GM12801 (cell line): Measurements from ENCODE around the gene YTHDF2.

Experiments used
- TF ChIP-seq, protein P1 (sequence below): IDR thresholded peaks from one replicate; pipeline ENCODE4 v1.5.1; 2011; ENCODE audit warnings: control low read depth; ENCODE audit not compliant: insufficient read length; ENCODE audit errors: extremely low read depth

Gene YTHDF2

DNA sequence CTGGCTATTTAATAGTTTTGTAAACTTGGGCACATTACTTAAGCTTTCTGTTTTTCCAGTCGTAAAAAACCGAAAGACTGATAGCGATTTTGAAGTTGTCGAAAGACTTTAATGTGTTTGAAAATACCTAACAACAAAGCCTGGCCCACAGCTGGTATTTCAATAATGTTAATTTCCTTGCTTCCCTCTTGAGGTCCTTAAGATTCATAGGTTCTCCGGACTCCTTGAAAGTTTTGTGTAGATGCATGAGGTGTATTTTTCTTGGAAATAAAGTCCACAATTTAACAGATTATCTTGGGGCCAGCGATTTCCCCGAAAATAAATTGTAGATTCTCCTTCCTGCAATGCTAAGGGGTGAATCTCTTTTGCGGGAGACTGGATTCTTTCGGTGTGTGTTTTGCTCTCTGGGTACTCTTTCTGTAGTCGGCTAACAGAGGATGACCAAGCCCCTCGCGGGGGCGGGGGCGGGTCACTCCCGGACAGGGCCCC is 735 bp upstream of the YTHDF2 start:
- TF ChIP-seq, protein P1, sequence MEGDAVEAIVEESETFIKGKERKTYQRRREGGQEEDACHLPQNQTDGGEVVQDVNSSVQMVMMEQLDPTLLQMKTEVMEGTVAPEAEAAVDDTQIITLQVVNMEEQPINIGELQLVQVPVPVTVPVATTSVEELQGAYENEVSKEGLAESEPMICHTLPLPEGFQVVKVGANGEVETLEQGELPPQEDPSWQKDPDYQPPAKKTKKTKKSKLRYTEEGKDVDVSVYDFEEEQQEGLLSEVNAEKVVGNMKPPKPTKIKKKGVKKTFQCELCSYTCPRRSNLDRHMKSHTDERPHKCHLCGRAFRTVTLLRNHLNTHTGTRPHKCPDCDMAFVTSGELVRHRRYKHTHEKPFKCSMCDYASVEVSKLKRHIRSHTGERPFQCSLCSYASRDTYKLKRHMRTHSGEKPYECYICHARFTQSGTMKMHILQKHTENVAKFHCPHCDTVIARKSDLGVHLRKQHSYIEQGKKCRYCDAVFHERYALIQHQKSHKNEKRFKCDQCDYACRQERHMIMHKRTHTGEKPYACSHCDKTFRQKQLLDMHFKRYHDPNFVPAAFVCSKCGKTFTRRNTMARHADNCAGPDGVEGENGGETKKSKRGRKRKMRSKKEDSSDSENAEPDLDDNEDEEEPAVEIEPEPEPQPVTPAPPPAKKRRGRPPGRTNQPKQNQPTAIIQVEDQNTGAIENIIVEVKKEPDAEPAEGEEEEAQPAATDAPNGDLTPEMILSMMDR = no peak

DNA sequence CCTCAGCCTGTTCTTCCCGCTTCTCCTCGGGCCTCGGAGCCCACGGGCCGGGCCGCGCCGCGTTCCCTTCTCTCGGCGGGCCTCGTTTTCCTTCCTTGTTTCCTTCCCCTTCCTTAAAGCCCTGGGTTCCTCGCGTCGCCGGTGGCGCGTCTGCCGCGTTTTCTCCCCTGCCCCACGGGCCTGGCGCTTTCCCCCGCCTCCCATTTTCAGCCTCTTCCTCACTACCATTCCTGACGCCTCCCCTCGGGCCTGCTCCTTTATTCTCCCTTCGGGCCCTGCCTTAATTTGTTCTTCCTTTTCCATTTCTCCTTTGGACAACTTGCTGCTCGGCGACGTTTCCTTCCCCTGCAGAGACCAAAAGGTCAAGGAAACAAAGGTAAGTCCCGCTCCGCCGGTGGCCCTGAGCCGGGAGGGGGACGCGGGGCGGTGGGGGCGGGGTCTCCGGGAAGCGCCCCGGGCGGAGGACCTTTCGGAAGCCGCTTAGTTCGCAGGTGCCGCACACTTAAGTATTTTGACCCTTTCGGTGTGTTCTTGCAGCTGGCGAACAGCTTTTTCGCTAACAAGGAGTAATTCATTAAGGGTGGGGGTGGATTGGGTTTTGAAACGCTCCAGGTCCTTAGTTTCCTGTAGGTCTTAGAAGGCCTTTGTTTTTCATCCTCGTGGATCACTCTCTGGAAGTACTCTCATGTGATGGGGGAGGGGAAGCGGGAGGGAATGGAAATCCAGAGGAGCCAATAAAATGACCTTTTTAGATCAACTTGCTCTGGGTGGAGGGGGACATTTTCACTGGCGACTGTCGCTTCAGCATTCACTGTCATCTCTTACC is 780 bp downstream of the YTHDF2 start:
- TF ChIP-seq, protein P1 = no peak

DNA sequence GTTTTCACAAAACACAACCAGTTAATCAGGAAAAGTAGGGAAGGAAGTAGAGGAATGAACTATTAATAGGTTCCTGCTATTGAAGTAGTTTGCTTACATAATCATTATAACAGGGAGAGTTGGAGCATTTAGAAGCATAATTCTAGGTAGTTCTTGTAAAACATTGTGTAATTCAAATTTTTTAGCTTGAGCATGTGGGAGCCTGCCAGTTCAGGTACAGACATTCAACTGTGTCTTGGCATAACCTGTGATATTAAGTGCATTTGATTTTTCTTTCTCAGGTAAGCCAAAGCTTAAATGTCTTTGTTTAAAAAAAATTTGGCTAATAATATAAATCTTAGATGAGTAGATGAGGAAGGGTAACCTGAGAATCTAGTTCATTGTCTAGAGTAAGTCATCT is 3.4 kb downstream of the YTHDF2 start:
- TF ChIP-seq, protein P1 = no peak

DNA sequence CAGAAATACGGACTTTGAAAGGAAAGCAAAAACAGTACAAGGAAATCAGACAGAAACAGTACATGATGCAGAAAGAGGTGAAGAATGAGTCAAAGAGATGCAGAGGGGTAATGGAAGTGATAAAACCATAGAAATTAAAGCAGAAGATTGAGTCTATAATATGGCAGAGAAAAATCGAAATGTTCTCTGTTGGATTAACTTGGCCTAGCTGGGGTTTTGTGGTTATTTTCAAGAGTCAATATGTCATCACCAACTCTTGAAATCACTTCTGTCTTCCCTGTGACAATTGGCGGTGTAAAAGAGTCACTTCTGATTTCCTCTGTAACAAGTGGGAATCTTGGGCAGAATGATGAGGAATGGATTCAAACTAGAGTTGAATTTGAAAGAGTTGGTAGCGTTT is 7.4 kb downstream of the YTHDF2 start:
- TF ChIP-seq, protein P1 = no peak

DNA sequence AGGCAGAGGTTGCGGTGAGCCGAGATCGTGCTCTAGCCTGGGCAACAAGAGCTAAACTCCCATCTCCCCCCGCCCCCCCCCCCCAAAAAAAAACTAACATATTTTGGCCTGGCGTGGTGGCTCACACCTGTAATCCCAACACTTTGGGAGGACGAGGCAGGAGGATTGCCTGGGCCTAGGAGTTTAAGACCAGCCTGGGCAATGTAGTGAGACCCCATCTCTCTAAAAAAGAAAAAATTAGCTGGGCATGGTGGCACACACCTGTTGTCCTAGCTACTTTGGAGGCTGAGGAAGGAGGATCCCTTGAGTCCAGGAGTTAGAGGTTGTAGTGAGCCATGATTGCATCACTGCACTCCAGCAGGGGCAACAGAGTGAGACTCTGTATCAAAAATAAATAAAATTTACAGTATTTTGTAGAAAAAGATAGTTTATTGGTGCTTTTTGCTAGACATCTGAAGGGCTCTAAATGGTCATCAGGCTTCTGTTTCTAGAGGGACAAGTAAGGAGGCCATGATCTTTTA is 9.0 kb downstream of the YTHDF2 start:
- TF ChIP-seq, protein P1 = no peak

DNA sequence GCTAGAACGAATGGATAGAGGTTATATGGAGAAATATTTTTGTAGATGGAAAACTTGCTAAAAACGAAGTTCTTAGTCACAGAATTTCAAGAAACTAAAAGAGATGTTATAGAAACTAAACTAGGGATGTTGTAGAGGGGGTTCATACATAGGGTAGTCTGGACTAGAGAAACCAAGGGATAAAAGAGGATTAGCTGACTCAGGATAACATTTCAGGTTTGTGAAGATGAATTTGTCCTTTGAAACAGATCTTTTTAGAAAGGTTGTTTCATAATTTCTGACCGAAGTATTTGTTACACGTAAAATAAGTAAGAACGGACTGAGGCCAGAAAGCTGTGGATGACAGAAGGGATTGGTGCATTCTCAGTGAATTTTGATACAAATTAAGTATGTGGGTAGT is 13.6 kb downstream of the YTHDF2 start:
- TF ChIP-seq, protein P1 = no peak

DNA sequence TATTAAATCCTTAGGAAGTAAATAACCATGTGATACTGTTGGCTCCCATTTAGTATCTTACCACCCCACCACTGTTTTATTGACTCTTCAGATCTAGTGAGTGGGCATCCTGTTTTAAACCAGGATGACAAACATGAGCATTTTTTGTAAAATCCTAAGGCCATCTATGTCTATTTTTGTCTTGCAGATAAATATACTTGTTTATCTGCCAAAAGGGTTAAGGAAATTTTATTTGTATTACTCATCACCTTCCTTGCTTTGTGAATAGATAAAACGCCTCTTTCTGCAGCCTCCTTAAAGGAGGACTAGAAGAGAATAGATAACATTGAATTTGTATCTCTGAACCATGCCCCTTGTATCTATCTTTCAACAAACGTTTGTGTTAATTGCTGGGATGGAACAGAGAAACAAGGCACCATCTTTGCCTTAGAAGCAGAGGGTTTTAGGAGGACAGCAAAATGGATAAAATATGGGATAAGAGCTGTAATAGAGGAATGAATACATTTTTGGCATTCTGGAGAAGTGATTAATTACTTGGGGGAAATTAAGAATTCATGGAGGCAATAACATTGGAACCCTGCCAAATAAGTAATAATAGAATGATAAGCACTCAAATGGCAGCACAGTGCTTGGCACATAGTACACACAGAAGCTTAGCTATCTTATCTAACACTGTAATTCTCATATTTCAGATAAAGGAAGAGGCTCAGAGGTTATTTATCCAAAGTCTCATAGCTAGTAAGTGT is 14.7 kb downstream of the YTHDF2 start:
- TF ChIP-seq, protein P1 = no peak
